ENCODE results near the gene CIBAR2.

Gene CIBAR2

DNA sequence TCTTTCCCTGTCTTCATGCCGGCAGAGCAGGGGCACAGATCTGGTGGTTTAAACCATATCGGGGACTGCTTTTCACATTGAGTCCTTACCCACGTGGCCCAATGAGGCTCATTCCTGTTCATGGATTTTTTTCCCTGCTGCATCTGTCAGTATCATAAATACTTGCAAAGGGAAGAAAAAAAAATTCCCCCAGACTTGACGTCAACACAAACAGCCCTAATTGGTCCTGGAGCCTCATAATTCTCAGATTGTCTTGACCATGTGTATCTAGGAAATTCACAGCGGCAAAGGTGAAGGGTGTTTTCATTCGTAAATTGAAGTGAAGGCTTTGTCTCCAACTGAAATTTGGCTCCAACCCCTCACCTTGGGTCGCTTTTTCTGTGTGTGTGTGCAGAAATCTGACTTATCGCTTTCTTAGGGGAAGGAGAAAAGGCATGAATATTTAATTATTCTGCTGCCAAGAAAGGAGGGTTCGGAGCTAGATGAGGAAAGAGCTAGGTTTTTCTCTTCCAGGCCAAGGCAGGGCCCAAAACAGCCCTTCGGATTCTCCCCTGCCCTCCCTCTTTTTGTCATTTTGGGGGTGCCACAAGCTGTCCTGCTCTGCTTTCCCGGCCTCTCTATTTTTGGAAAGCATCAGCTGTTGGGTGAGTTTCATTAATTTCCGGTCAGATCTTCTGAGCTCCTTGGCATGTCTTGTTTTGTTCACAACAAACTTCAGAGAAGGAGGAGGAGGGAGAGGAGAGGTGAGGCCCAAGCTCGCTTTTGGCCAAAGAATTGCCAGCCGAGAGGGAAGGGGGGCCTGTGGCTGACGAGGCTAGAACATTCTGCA is 17.8 kb upstream of the CIBAR2 start:
- no peaks in the 10 kb centered on the region for H3K36me3 ChIP-seq (ENCODE audit: control insufficient read depth in 2 of 2, insufficient read depth in 1 of 2, low read length in 2 of 2)
- no peaks in the 10 kb centered on the region for H3K9me3 ChIP-seq (ENCODE audit: control insufficient read depth, insufficient read depth, low read depth, low read length)
- POLR2A ChIA-PET, result no interaction called here
- peaks cover 4% of the 10 kb centered on the region for H3K4me1 ChIP-seq (ENCODE audit: control insufficient read depth, insufficient read depth, low read length)
- H3K27ac ChIP-seq (ENCODE audit: extremely low read depth, low read depth, low read length), result no peak overlapping the region
- TF ChIP-seq ZSCAN4 (tag by site-specific recombination; IDR thresholded peaks at IDR 0.05) (no peak), ZNF423 (tag by site-specific recombination; IDR thresholded peaks at IDR 0.05) (no peak), ZNF791 (tag by site-specific recombination; IDR thresholded peaks at IDR 0.05) (no peak), ZBTB17 (tag by site-specific recombination; IDR thresholded peaks at IDR 0.05) (no peak), ZNF843 (tag by site-specific recombination; IDR thresholded peaks at IDR 0.05) (no peak), BCL11A (tag by site-specific recombination; IDR thresholded peaks at IDR 0.05; ENCODE audit: low read depth) (no peak), ZNF274 (IDR thresholded peaks at IDR 0.05; ENCODE audit: low read length) (no peak), ZNF274 (tag by site-specific recombination; IDR thresholded peaks at IDR 0.05; ENCODE audit: borderline replicate concordance) (no peak), ZNF404 (tag by site-specific recombination; IDR thresholded peaks at IDR 0.05) (no peak), PBX3 (CRISPR knock-in tag; IDR thresholded peaks at IDR 0.05) (no peak), ZNF10 (tag by site-specific recombination; IDR thresholded peaks at IDR 0.05) (no peak), REPIN1 (tag by site-specific recombination; IDR thresholded peaks at IDR 0.05; ENCODE audit: low read depth) (no peak), ZFP3 (tag by site-specific recombination; IDR thresholded peaks at IDR 0.05; ENCODE audit: low read depth) (no peak), SCRT1 (tag by site-specific recombination; IDR thresholded peaks at IDR 0.05; ENCODE audit: borderline replicate concordance) (no peak), ZNF610 (tag by site-specific recombination; IDR thresholded peaks at IDR 0.05; ENCODE audit: borderline replicate concordance) (no peak), ZNF776 (tag by site-specific recombination; IDR thresholded peaks at IDR 0.05; ENCODE audit: borderline replicate concordance) (no peak)
- TF ChIP-seq, protein P1, sequence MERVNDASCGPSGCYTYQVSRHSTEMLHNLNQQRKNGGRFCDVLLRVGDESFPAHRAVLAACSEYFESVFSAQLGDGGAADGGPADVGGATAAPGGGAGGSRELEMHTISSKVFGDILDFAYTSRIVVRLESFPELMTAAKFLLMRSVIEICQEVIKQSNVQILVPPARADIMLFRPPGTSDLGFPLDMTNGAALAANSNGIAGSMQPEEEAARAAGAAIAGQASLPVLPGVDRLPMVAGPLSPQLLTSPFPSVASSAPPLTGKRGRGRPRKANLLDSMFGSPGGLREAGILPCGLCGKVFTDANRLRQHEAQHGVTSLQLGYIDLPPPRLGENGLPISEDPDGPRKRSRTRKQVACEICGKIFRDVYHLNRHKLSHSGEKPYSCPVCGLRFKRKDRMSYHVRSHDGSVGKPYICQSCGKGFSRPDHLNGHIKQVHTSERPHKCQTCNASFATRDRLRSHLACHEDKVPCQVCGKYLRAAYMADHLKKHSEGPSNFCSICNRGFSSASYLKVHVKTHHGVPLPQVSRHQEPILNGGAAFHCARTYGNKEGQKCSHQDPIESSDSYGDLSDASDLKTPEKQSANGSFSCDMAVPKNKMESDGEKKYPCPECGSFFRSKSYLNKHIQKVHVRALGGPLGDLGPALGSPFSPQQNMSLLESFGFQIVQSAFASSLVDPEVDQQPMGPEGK (tag by site-specific recombination; IDR thresholded peaks at IDR 0.05), result no peak
- TF ChIP-seq, protein P2, sequence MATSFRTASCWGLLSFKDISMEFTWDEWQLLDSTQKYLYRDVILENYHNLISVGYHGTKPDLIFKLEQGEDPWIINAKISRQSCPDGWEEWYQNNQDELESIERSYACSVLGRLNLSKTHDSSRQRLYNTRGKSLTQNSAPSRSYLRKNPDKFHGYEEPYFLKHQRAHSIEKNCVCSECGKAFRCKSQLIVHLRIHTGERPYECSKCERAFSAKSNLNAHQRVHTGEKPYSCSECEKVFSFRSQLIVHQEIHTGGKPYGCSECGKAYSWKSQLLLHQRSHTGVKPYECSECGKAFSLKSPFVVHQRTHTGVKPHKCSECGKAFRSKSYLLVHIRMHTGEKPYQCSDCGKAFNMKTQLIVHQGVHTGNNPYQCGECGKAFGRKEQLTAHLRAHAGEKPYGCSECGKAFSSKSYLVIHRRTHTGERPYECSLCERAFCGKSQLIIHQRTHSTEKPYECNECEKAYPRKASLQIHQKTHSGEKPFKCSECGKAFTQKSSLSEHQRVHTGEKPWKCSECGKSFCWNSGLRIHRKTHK (tag by site-specific recombination; IDR thresholded peaks at IDR 0.05), result no peak
- CTCF ChIA-PET, result interaction anchor here (0.6 to 1.1 kb wide), 3 partner anchors 24 to 263 kb away, joined by 3 to 4 read pairs (median 3); no protein-coding TSS in a partner anchor
- H3K4me3 ChIP-seq (ENCODE audit: low read depth, low read length), result no peak overlapping the region
